Parathyroid adenoma (tissue), 2 donors: ENCODE data around the gene NOS1AP.

Experiments
- H2AFZ ChIP-seq: fragments of 300-600 bp; sonication (generic); one replicate; pipeline ENCODE4 v1.7.0; 2017; ENCODE audit warnings: antibody characterized with exemption, mild to moderate bottlenecking
- H3K27ac ChIP-seq: fragments of 300-600 bp; sonication (generic); one replicate; pipeline ENCODE4 v1.7.0; 2017
- H3K27me3 ChIP-seq: fragments of 300-600 bp; sonication (generic); one replicate; pipeline ENCODE4 v1.7.0; 2017; ENCODE audit warnings: low read length; ENCODE audit not compliant: control insufficient read depth, insufficient read depth
- H3K36me3 ChIP-seq: fragments of 300-600 bp; sonication (generic); one replicate; pipeline ENCODE4 v1.7.0; 2017; ENCODE audit warnings: low read length; ENCODE audit not compliant: control insufficient read depth, insufficient read depth
- H3K4me1 ChIP-seq: fragments of 300-600 bp; sonication (generic); one replicate; pipeline ENCODE4 v1.7.0; 2017; ENCODE audit warnings: control low read depth
- H3K4me2 ChIP-seq: fragments of 300-600 bp; sonication (generic); one replicate; pipeline ENCODE4 v1.7.0; 2017; ENCODE audit warnings: low read length
- H3K4me3 ChIP-seq: fragments of 300-600 bp; sonication (generic); one replicate; pipeline ENCODE4 v1.7.0; 2017; ENCODE audit warnings: low read depth, low read length
- H3K79me2 ChIP-seq: fragments of 300-600 bp; sonication (generic); one replicate; pipeline ENCODE4 v1.7.0; 2017; ENCODE audit warnings: control low read depth
- H3K9ac ChIP-seq: fragments of 300-600 bp; sonication (generic); one replicate; pipeline ENCODE4 v1.7.0; 2017; ENCODE audit warnings: mild to moderate bottlenecking
- H3K9me3 ChIP-seq: fragments of 300-600 bp; sonication (generic); one replicate; pipeline ENCODE4 v1.7.0; 2017; ENCODE audit warnings: low read length; ENCODE audit not compliant: control insufficient read depth
- CTCF ChIP-seq: fragments of 300-600 bp; sonication (generic); IDR thresholded peaks from one replicate; pipeline ENCODE4 v1.7.0; 2017; ENCODE audit warnings: antibody characterized with exemption, mild to moderate bottlenecking
- donor health status: primary hyperparathyroidism.

NOS1AP gene

GRCh38 chr1:162083273-162083672 is 13.8 kb downstream of the NOS1AP start:
- Histone ChIP-seq H3K4me2 (no peak overlapping the region), H3K4me1 (no peaks in the 10 kb centered on the region), H3K27ac (no peak overlapping the region), H3K79me2 (no peaks in the 10 kb centered on the region), H3K36me3 (no peaks in the 10 kb centered on the region), H3K4me3 (no peak overlapping the region), H2AFZ (no peak overlapping the region), H3K9ac (no peak overlapping the region), H3K27me3 (no peaks in the 10 kb centered on the region), H3K9me3 (no peaks in the 10 kb centered on the region)
- TF ChIP-seq CTCF = no peak

GRCh38 chr1:162085991-162086390 is 16.5 kb downstream of the NOS1AP start:
- H3K79me2 ChIP-seq = no peaks in the 10 kb centered on the region
- no peak overlapping the region for H3K9ac ChIP-seq
- no peaks in the 10 kb centered on the region for H3K4me1 ChIP-seq
- H3K27ac ChIP-seq = no peak overlapping the region
- H2AFZ ChIP-seq = no peak overlapping the region
- no peak for TF ChIP-seq CTCF
- no peaks in the 10 kb centered on the region for H3K36me3 ChIP-seq
- no peaks in the 10 kb centered on the region for H3K27me3 ChIP-seq
- no peak overlapping the region for H3K4me3 ChIP-seq
- no peaks in the 10 kb centered on the region for H3K9me3 ChIP-seq
- H3K4me2 ChIP-seq = no peak overlapping the region

DNA sequence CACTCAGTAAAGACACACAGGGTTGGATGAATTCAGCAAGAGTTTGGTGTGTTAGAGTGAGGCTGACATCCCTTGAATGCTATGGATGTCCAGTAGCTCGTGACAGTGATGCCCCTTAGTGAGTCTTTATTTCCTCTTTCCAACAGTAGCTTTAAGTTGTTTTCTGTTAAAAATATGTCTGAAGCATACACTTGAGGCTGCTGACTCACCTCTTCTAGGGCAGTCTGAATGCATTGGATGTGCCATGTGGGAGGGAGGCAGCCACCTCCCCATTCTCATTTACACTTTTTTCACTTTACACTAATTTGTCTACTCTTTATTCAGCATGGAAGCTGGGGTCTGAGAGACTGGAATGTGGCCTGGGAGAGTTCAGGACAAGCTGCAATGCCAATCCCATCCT is 17.6 kb downstream of the NOS1AP start:
- no peak overlapping the region for H3K4me2 ChIP-seq
- H3K27me3 ChIP-seq = no peaks in the 10 kb centered on the region
- H3K9ac ChIP-seq = no peak overlapping the region
- no peaks in the 10 kb centered on the region for H3K9me3 ChIP-seq
- H3K4me1 ChIP-seq = no peaks in the 10 kb centered on the region
- H3K27ac ChIP-seq = no peak overlapping the region
- no peak for TF ChIP-seq CTCF
- no peak overlapping the region for H3K4me3 ChIP-seq
- no peak overlapping the region for H2AFZ ChIP-seq
- H3K36me3 ChIP-seq = no peaks in the 10 kb centered on the region
- no peaks in the 10 kb centered on the region for H3K79me2 ChIP-seq

GRCh38 chr1:162087574-162087973 is 18.1 kb downstream of the NOS1AP start:
- Histone ChIP-seq H3K4me1 (no peaks in the 10 kb centered on the region), H3K27me3 (no peaks in the 10 kb centered on the region), H3K36me3 (no peaks in the 10 kb centered on the region), H3K4me2 (no peak overlapping the region), H3K4me3 (no peak overlapping the region), H3K9me3 (no peaks in the 10 kb centered on the region), H3K9ac (no peak overlapping the region), H2AFZ (no peak overlapping the region), H3K79me2 (no peaks in the 10 kb centered on the region), H3K27ac (no peak overlapping the region)
- no peak for TF ChIP-seq CTCF

GRCh38 chr1:162088281-162088969 is 18.9 kb downstream of the NOS1AP start:
- H3K9me3 ChIP-seq = no peaks in the 10 kb centered on the region
- H3K9ac ChIP-seq = no peak overlapping the region
- no peak overlapping the region for H3K27ac ChIP-seq
- no peaks in the 10 kb centered on the region for H3K79me2 ChIP-seq
- H3K4me3 ChIP-seq = no peak overlapping the region
- H3K36me3 ChIP-seq = no peaks in the 10 kb centered on the region
- H3K4me1 ChIP-seq = no peaks in the 10 kb centered on the region
- H3K4me2 ChIP-seq = no peak overlapping the region
- TF ChIP-seq CTCF = no peak
- H2AFZ ChIP-seq = no peak overlapping the region
- H3K27me3 ChIP-seq = no peaks in the 10 kb centered on the region
